ENCODE data around the gene H6PD. TPM values are rescaled to one million over a fixed set of nuclear protein-coding genes. Genes with fewer than 3 reads are reported as not detected.

The H6PD gene
- total and polyA plus RNA-seq, 2 donors (not counting 3 experiments of a cell fraction or from before 2014, with no cell fraction given) = 24.5 to 29.0 TPM

DNA sequence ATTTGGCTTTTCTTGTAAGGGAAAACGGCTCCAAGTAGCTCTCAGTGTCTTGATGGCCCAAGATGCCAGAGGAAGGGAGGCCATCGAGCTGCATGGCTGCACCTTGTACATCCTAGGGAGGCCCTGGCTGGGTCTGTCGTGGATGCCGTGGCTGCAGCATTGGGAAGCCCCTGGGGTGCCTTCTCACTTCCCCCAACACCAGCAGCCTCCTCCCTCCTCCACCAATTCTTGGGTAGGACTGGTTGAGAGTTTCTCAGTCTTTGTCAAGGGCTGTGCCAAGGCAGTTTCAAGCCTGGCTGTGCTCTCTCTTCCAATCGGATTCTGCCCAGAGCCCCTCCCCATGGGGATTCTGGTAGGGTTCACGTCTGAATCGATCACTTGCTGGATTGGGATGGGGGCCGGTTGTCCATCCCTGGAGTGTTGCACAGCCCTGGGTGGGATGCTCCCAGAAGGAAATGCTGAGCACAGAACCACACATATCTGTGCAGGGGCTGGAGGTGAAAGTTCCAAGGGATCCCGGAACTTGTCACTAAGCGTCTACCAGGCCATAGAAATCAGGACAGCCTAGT is 44.1 kb downstream of the H6PD start:
- H3K4me1 ChIP-seq (ENCODE audit: control insufficient read depth, extremely low read depth, insufficient read depth, low read length) = peaks cover 17% of the 10 kb centered on the region
- H3K9me3 ChIP-seq (replicated peaks; ENCODE audit: control insufficient read depth, insufficient read depth, low read length) = no peaks in the 10 kb centered on the region
- H3K79me2 ChIP-seq (ENCODE audit: control insufficient read depth, insufficient read depth, low read length) = no peaks in the 10 kb centered on the region
- H4K20me1 ChIP-seq (replicated peaks; ENCODE audit: control insufficient read depth, extremely low read depth, insufficient read depth, low read length) = no peaks in the 10 kb centered on the region
- intact Hi-C loops (cut with micrococcal nuclease) = no loop called here
- no peaks in the 10 kb centered on the region for H3K27me3 ChIP-seq (ENCODE audit: control insufficient read depth in 2 of 2, insufficient read depth in 2 of 2, low read length in 2 of 2)
- dilution Hi-C loops (cut with MboI; ENCODE audit: extremely low pct_ligation_motif_present, low sequenced_read_pairs) = no loop called here
- TF ChIP-seq, protein P1, sequence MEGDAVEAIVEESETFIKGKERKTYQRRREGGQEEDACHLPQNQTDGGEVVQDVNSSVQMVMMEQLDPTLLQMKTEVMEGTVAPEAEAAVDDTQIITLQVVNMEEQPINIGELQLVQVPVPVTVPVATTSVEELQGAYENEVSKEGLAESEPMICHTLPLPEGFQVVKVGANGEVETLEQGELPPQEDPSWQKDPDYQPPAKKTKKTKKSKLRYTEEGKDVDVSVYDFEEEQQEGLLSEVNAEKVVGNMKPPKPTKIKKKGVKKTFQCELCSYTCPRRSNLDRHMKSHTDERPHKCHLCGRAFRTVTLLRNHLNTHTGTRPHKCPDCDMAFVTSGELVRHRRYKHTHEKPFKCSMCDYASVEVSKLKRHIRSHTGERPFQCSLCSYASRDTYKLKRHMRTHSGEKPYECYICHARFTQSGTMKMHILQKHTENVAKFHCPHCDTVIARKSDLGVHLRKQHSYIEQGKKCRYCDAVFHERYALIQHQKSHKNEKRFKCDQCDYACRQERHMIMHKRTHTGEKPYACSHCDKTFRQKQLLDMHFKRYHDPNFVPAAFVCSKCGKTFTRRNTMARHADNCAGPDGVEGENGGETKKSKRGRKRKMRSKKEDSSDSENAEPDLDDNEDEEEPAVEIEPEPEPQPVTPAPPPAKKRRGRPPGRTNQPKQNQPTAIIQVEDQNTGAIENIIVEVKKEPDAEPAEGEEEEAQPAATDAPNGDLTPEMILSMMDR (IDR thresholded peaks at IDR 0.05; ENCODE audit: extremely low read depth in 1 of 2, insufficient read depth in 1 of 2, low read depth in 1 of 2, low read length in 2 of 2) = no peak
- TF ChIP-seq GATA2 (IDR thresholded peaks at IDR 0.05; ENCODE audit: insufficient read depth, insufficient read length, low read depth, low read length) = no peak
- TF ChIP-seq JUN (IDR thresholded peaks at IDR 0.05; ENCODE audit: borderline replicate concordance, insufficient read depth, insufficient read length, low read depth) = no peak
- no peak for TF ChIP-seq MAX (IDR thresholded peaks at IDR 0.05; ENCODE audit: insufficient read depth, insufficient read length)
- no peak for TF ChIP-seq MYC (IDR thresholded peaks at IDR 0.05; ENCODE audit: low read depth, low read length)
- no peak for TF ChIP-seq FOS (IDR thresholded peaks at IDR 0.05; ENCODE audit: borderline replicate concordance, insufficient read depth, low read length)
- TF ChIP-seq POLR2AphosphoS5 (IDR thresholded peaks at IDR 0.05; ENCODE audit: insufficient read depth, low read depth, low read length) = no peak
- TF ChIP-seq POLR2A (IDR thresholded peaks at IDR 0.05; ENCODE audit: low read depth, low read length) = no peak
- TF ChIP-seq EZH2 (IDR thresholded peaks at IDR 0.05; ENCODE audit: borderline replicate concordance, low read depth, low read length, severe bottlenecking) = no peak
- H2AFZ ChIP-seq (ENCODE audit: low read depth, low read length) = no peak overlapping the region
- FAIRE-seq = no peak
- H3K36me3 ChIP-seq (ENCODE audit: control insufficient read depth in 2 of 2, extremely low read depth in 1 of 2, insufficient read depth in 2 of 2, low read length in 2 of 2) = no peaks in the 10 kb centered on the region
- ChIA-PET CTCF (interaction anchor here (0.7 to 0.8 kb wide), 2 partner anchors 10 to 12 kb away, joined by 3 read pairs; no protein-coding TSS in a partner anchor), POLR2A (no interaction called here)
- no peak overlapping the region for H3K9ac ChIP-seq (replicated peaks; ENCODE audit: extremely low read depth, insufficient read depth, low read length)
- no peak overlapping the region for H3K4me2 ChIP-seq (ENCODE audit: insufficient read depth, low read length)
- DNase-seq (ENCODE audit: low read depth, low spot score) = no peak
- H3K4me3 ChIP-seq (replicated peaks in 1 of 3; ENCODE audit: insufficient read depth in 1 of 3, low read depth in 1 of 3, low read length in 3 of 3) = no peak overlapping the region
- H3K27ac ChIP-seq (ENCODE audit: insufficient read depth, low read depth, low read length) = no peak overlapping the region
- H3K9me1 ChIP-seq (replicated peaks; ENCODE audit: control insufficient read depth, extremely low read depth, insufficient read depth, low read length) = no peaks in the 10 kb centered on the region
- BruUV-seq (replicated peaks) = no TSS peak
